ENCODE data around the gene IL17RA. TPM values are rescaled to one million over a fixed set of nuclear protein-coding genes. Genes with fewer than 3 reads are reported as not detected.

IL17RA gene
- total RNA-seq, 4 donors from 2014 or later = 18.4 to 51.3 (median 32.9) TPM

DNA sequence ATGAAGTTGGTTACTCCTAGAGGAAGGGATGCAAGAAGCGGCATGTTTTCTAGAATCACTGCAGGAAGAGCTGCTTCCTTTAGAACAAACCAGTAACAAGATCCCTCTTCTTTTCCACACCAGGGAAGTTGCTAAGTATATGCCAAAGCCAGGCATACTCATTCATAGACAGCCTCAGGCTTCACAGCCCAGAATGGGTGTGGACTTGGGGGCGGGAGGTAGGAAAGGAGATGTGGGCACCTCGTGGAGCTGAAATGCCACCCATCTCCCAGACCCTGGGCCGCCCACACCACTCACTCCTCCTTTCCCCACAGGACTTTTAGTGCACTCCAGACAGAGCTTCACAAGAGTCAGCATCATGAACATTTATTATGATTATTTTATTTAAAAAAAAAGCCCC, 52.4 kb downstream of the IL17RA start:
- 84 to 100% methylated on average over 1 to 4 of the region's 4 CpGs for whole genome bisulfite sequencing, 2 donors (ENCODE audit: low coverage in 1 of 2)
- intact Hi-C loops (cut with DNase I; ENCODE audit: low total_unique reads) = no loop called here
- peaks cover 0 to 5% (median 1%) of the 10 kb centered on the region in 4 donors for H3K36me3 ChIP-seq

GRCh38 chr22:17137861-17138425, 53.1 kb downstream of the IL17RA start:
- Histone ChIP-seq H3K4me3 (no peak overlapping the region), H3K9me3 (no peaks in the 10 kb centered on the region), H3K27ac (no peak overlapping the region), H3K36me3 (peaks cover 0 to 11% (median 5%) of the 10 kb centered on the region in 4 donors), H3K27me3 (no peaks in the 10 kb centered on the region), H3K4me1 (no peaks in the 10 kb centered on the region)
- in situ Hi-C loops (cut with MboI; ENCODE audit: low pct_ligation_motif_present in 1 of 4, low pct_unique_long_range_greater_than_20kb in 1 of 4, low sequenced_read_pairs in 3 of 4) = no loop called here
- TF ChIP-seq POLR2AphosphoS5 (IDR thresholded peaks at IDR 0.05) = no peak
- no peak for TF ChIP-seq POLR2A (IDR thresholded peaks at IDR 0.05)
- TF ChIP-seq EP300 (IDR thresholded peaks at IDR 0.05; ENCODE audit: low read depth) = no peak
- no peak for TF ChIP-seq CTCF (IDR thresholded peaks at IDR 0.05)
- DNase-seq = no peak
- 92% methylated on average over 17 of the region's 17 CpGs; no CpG with 5 or more reads in 1 of the 2 donors for WGBS, 2 donors (ENCODE audit: low coverage in 1 of 2)
- intact Hi-C loops (cut with DNase I; ENCODE audit: low total_unique reads) = no loop called here

More for the DNA sequence above, 52.4 kb downstream of the IL17RA start:
- Histone ChIP-seq H3K9me3 (no peaks in the 10 kb centered on the region), H3K4me3 (no peak overlapping the region), H3K27me3 (no peaks in the 10 kb centered on the region), H3K4me1 (no peaks in the 10 kb centered on the region), H3K27ac (no peak overlapping the region)
- in situ Hi-C loops (cut with MboI; ENCODE audit: low pct_ligation_motif_present in 1 of 4, low pct_unique_long_range_greater_than_20kb in 1 of 4, low sequenced_read_pairs in 3 of 4) = no loop called here
- TF ChIP-seq POLR2A (IDR thresholded peaks at IDR 0.05) (no peak), EP300 (IDR thresholded peaks at IDR 0.05; ENCODE audit: low read depth) (no peak), POLR2AphosphoS5 (IDR thresholded peaks at IDR 0.05) (no peak), CTCF (IDR thresholded peaks at IDR 0.05) (no peak)
- DNase-seq = no peak

- WGBS, 2 donors (ENCODE audit: low coverage in 1 of 2) = 90 to 94% methylated on average over 2 to 11 of the region's 11 CpGs
- intact Hi-C loops (cut with DNase I; ENCODE audit: low total_unique reads) (no loop called here), in situ Hi-C loops (cut with MboI; ENCODE audit: low pct_ligation_motif_present in 1 of 4, low pct_unique_long_range_greater_than_20kb in 1 of 4, low sequenced_read_pairs in 3 of 4) (no loop called here)
- Histone ChIP-seq H3K27me3 (no peaks in the 10 kb centered on the region), H3K4me3 (no peak overlapping the region), H3K36me3 (peaks cover 0 to 14% (median 5%) of the 10 kb centered on the region in 4 donors), H3K27ac (no peak overlapping the region), H3K4me1 (no peaks in the 10 kb centered on the region), H3K9me3 (no peaks in the 10 kb centered on the region)
- no peak for DNase-seq
- TF ChIP-seq EP300 (IDR thresholded peaks at IDR 0.05; ENCODE audit: low read depth) (no peak), CTCF (IDR thresholded peaks at IDR 0.05) (no peak), POLR2A (IDR thresholded peaks at IDR 0.05) (no peak), POLR2AphosphoS5 (IDR thresholded peaks at IDR 0.05) (no peak)
These were observed 53.7 kb downstream of the IL17RA start for GRCh38 chr22:17138513-17138912.

DNA sequence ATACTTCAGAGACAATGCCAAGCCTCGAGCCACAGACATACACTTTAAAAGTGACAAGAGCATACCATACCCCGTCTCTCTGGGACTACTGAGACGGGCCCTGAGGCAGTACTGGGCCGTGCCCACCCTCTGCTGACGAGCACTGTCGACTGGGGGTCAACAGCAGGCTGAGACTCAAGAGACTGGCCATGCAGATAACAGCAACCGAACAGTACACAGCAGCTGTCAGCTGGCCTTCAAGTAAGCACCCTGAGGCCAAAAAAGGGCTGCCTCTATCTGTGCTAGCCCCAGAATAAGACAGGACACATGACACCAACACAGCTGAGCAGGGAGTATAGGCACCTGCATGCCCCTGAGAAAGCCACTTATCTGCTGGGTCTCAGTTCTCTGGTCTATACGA, 55.2 kb downstream of the IL17RA start:
- peaks cover 0 to 14% (median 5%) of the 10 kb centered on the region in 4 donors for H3K36me3 ChIP-seq
- TF ChIP-seq POLR2AphosphoS5 (IDR thresholded peaks at IDR 0.05) = no peak
- no peak for TF ChIP-seq CTCF (IDR thresholded peaks at IDR 0.05)
- no peak for TF ChIP-seq POLR2A (IDR thresholded peaks at IDR 0.05)
- TF ChIP-seq EP300 (IDR thresholded peaks at IDR 0.05; ENCODE audit: low read depth) = no peak
- no peaks in the 10 kb centered on the region for H3K27me3 ChIP-seq
- intact Hi-C loops (cut with DNase I; ENCODE audit: low total_unique reads) = no loop called here
- in situ Hi-C loops (cut with MboI; ENCODE audit: low pct_ligation_motif_present in 1 of 4, low pct_unique_long_range_greater_than_20kb in 1 of 4, low sequenced_read_pairs in 3 of 4) = no loop called here
- no peak overlapping the region for H3K27ac ChIP-seq
- no peak overlapping the region for H3K4me3 ChIP-seq
- no peaks in the 10 kb centered on the region for H3K4me1 ChIP-seq
- DNase-seq = no peak
- no peaks in the 10 kb centered on the region for H3K9me3 ChIP-seq
- WGBS, 2 donors (ENCODE audit: low coverage in 1 of 2) = 83% methylated on average over 8 of the region's 8 CpGs; no CpG with 5 or more reads in 1 of the 2 donors
